COLO829 (cell line): ENCODE data around the gene LIN7C.

ENCODE experiments used
- DNase-seq: peaks from one replicate; pipeline ENCODE4 v3.0.0; 2012; ENCODE audit warnings: low spot score

The LIN7C gene

GRCh38 chr11:27445625-27446024 is 60.9 kb downstream of the LIN7C start:
- no peak for DNase-seq

- no peak for DNase-seq
Observed at GRCh38 chr11:27444801-27445215, 61.8 kb downstream of the LIN7C start.
